Measurements from ENCODE around the gene BTBD2. TPM values are rescaled to one million over a fixed set of nuclear protein-coding genes. Genes with fewer than 3 reads are reported as not detected.

The BTBD2 gene
- total and polyA plus RNA-seq, 2 of the 8 experiments (the other 6 are each of a cell fraction or from before 2014, with no cell fraction given), result 91.7 to 92.3 TPM

- no peak overlapping the region for H3K4ac ChIP-seq (replicated peaks; ENCODE audit: insufficient read length, low read depth, low read length)
- H4K8ac ChIP-seq (ENCODE audit: extremely low read depth, insufficient read depth, low read length), result no peak overlapping the region
- H2BK15ac ChIP-seq (ENCODE audit: low read length), result no peak overlapping the region
- no peak overlapping the region for H3K27ac ChIP-seq (ENCODE audit: low read depth, low read length)
- no peak overlapping the region for H4K5ac ChIP-seq (ENCODE audit: insufficient read length, low read depth, low read length)
- H2BK5ac ChIP-seq (ENCODE audit: low read depth, low read length), result no peak overlapping the region
- H3K4me1 ChIP-seq (replicated peaks in 1 of 4; ENCODE audit: control insufficient read depth in 3 of 4, insufficient read depth in 4 of 4, low read length in 3 of 4), result no peaks in the 10 kb centered on the region
- H3K9me3 ChIP-seq (ENCODE audit: insufficient read depth in 2 of 2, low read depth in 1 of 2, low read length in 1 of 2), result no peaks in the 10 kb centered on the region
- no peak overlapping the region for H2BK12ac ChIP-seq (ENCODE audit: low read depth, low read length)
- H4K91ac ChIP-seq (replicated peaks; ENCODE audit: insufficient read length, low read length), result no peak overlapping the region
- H3K23ac ChIP-seq (ENCODE audit: insufficient read length), result no peak overlapping the region
- H3K79me1 ChIP-seq (ENCODE audit: low read depth, low read length), result peaks cover 22% of the 10 kb centered on the region
- no peaks in the 10 kb centered on the region for H3K23me2 ChIP-seq (ENCODE audit: low read depth, low read length)
- no peak overlapping the region for H3K9ac ChIP-seq (replicated peaks in 1 of 4; ENCODE audit: extremely low read depth in 1 of 4, low read depth in 3 of 4, low read length in 3 of 4)
- no peak overlapping the region for H3K4me2 ChIP-seq (ENCODE audit: insufficient read depth in 1 of 2, low read depth in 2 of 2, low read length in 2 of 2)
- H3K14ac ChIP-seq (ENCODE audit: insufficient read length), result no peak overlapping the region
- WGBS, 2 experiments (ENCODE audit: extremely low coverage in 1 of 2, insufficient coverage in 1 of 2, insufficient read length in 1 of 2, insufficient replicate concordance in 2 of 2, low coverage in 1 of 2, low lambda C conversion rate in 2 of 2, missing lambda C conversion rate in 1 of 2), result 92% methylated on average over 32 of the region's 34 CpGs; no CpG with 5 or more reads in 1 of the 2 experiments
- no peak overlapping the region for H2AFZ ChIP-seq (ENCODE audit: low read length)
- no peak overlapping the region for H2BK120ac ChIP-seq (replicated peaks; ENCODE audit: low read depth, low read length)
- ChIA-PET CTCF (ENCODE audit: partially characterized antibody) (interaction anchor here (0.6 kb wide), 1 partner anchor 53 kb away, joined by 3 read pairs; no protein-coding TSS in a partner anchor), POLR2A (ENCODE audit: partially characterized antibody) (no interaction called here)
- no peak overlapping the region for H3K18ac ChIP-seq (ENCODE audit: extremely low read depth, low read length)
- FAIRE-seq (no peak), DNase-seq (ENCODE audit: low read depth in 1 of 2, low spot score in 2 of 2) (no peak)
- H4K20me1 ChIP-seq (replicated peaks in 1 of 2; ENCODE audit: control insufficient read depth in 1 of 2, insufficient read depth in 2 of 2, low read length in 2 of 2), result peaks cover 6 to 40% of the 10 kb centered on the region in 2 experiments
- H2AK5ac ChIP-seq (ENCODE audit: low read depth, low read length), result no peak overlapping the region
- TF ChIP-seq CHD2 (IDR thresholded peaks at IDR 0.05; ENCODE audit: low read length), result no peak
- no peaks in the 10 kb centered on the region for H3K27me3 ChIP-seq (replicated peaks in 1 of 4; ENCODE audit: control insufficient read depth in 3 of 4, extremely low read depth in 1 of 4, insufficient read depth in 3 of 4, low read length in 3 of 4)
- H3K4me3 ChIP-seq (ENCODE audit: extremely low read depth in 1 of 4, insufficient read depth in 2 of 4, low read depth in 3 of 4, low read length in 4 of 4), result no peak overlapping the region
- H3K79me2 ChIP-seq (ENCODE audit: control insufficient read depth in 1 of 2, insufficient read depth in 2 of 2, low read length in 2 of 2), result peaks cover 5 to 47% of the 10 kb centered on the region in 2 experiments; a peak in 3 of 4 replicates
- peaks cover 2 to 15% (median 8%) of the 10 kb centered on the region in 4 experiments; a peak in 4 of 8 replicates for H3K36me3 ChIP-seq (ENCODE audit: control insufficient read depth in 2 of 4, insufficient read depth in 4 of 4, low read length in 3 of 4)
- H3K56ac ChIP-seq (replicated peaks; ENCODE audit: insufficient read length, low read depth, low read length), result no peak overlapping the region
- no peak overlapping the region for H2BK20ac ChIP-seq (ENCODE audit: low read length)
Observed at GRCh38 chr19:1968279-1969175, 47.0 kb downstream of the BTBD2 start.
